Ovary (tissue), 3 donors: ENCODE results near the gene HOXA6.

ENCODE experiments used
- EP300 ChIP-seq: sonication (generic); formaldehyde crosslinking; IDR thresholded peaks from one replicate; pipeline ENCODE4 v1.6.1; 2017; ENCODE audit warnings: antibody characterized with exemption
- POLR2A ChIP-seq: fragments of 450-650 bp; IDR thresholded peaks from one replicate; pipeline ENCODE4 v1.6.1; 2017; ENCODE audit warnings: antibody characterized with exemption, mild to moderate bottlenecking, moderate library complexity
- TF ChIP-seq, protein P1 (sequence below), 3 donors: fragments of 450-650 bp in 2 of 3; fragments of 200-600 bp in 1 of 3; IDR thresholded peaks; one replicate each; pipeline versions ENCODE4 v1.5.1 to v1.8.0; 2016 to 2022; ENCODE audit warnings: antibody characterized with exemption in 3 of 3, mild to moderate bottlenecking in 1 of 3
- donor health status: DM: no; HTN: no; CAD: no.

DNA sequence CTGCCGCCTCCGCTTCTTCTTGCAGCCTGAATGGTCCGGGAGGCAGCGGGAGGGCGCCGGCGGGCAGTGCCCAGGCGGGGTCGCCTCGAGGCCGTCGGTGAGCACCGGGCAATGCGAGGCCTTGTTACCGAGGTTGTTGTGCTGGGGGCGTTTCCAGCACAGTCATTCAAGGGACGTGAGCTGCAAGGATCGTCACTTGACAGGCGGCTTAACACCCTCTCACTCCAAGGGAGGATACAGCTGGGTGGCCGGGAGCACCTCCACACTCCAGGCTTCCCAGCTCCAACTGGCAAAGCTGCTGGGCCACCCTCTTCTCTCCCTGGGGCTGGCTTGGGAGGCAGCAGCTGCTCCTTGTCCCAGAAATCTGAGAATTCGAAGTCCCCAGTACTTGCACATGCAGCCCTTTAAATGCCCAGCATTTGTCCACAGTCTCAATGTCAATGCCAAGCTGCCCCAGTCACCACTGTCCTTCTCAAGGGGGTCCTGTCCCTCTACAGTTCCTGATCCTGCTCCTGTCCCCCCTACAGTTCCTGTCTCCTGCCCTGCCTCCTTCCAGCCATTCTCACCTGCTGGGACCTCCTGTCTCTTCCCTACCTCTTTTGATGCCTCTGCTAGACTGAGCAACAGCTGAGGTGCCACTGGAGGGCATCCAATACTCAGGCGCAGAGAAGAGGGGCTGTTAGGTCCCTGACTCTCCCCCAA, 41.9 kb upstream of the HOXA6 start:
- TF ChIP-seq, protein P1, sequence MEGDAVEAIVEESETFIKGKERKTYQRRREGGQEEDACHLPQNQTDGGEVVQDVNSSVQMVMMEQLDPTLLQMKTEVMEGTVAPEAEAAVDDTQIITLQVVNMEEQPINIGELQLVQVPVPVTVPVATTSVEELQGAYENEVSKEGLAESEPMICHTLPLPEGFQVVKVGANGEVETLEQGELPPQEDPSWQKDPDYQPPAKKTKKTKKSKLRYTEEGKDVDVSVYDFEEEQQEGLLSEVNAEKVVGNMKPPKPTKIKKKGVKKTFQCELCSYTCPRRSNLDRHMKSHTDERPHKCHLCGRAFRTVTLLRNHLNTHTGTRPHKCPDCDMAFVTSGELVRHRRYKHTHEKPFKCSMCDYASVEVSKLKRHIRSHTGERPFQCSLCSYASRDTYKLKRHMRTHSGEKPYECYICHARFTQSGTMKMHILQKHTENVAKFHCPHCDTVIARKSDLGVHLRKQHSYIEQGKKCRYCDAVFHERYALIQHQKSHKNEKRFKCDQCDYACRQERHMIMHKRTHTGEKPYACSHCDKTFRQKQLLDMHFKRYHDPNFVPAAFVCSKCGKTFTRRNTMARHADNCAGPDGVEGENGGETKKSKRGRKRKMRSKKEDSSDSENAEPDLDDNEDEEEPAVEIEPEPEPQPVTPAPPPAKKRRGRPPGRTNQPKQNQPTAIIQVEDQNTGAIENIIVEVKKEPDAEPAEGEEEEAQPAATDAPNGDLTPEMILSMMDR (IDR thresholded peaks at IDR 0.05), result no peak
- TF ChIP-seq POLR2A (no peak), EP300 (no peak)
